Measurements from ENCODE around the gene SSH2.
"Not testable (repeated sequence)": the region's sequence is repeated elsewhere in the genome, so short reads cannot be mapped to it uniquely, and the experiment has no call there.

The SSH2 gene

DNA sequence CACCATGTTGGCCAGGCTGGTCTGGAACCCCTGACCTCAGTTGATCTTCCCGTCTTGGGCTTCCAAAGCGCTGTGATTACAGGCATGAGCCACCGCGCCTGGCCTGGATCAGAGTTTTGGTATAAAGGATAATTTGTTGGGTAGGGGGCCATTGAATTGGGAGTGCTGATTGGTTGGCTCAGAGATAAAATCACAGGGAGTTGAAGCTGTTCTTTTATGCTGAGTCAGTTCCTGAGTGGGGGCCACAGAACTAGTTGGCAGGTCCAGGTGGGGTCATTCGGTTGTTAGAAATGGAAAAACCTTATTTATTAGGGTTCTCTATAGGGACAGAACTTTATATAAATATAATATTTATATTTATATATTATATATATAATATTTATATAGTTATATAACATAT lies 147.1 kb downstream of the SSH2 start:
- DNase-seq (ENCODE audit: low read depth, low spot score) = no peak

- not testable (repeated sequence) for DNase-seq (ENCODE audit: low read depth, low spot score)
Measured at GRCh38 chr17:29779812-29780190, 150.2 kb downstream of the SSH2 start.

DNA sequence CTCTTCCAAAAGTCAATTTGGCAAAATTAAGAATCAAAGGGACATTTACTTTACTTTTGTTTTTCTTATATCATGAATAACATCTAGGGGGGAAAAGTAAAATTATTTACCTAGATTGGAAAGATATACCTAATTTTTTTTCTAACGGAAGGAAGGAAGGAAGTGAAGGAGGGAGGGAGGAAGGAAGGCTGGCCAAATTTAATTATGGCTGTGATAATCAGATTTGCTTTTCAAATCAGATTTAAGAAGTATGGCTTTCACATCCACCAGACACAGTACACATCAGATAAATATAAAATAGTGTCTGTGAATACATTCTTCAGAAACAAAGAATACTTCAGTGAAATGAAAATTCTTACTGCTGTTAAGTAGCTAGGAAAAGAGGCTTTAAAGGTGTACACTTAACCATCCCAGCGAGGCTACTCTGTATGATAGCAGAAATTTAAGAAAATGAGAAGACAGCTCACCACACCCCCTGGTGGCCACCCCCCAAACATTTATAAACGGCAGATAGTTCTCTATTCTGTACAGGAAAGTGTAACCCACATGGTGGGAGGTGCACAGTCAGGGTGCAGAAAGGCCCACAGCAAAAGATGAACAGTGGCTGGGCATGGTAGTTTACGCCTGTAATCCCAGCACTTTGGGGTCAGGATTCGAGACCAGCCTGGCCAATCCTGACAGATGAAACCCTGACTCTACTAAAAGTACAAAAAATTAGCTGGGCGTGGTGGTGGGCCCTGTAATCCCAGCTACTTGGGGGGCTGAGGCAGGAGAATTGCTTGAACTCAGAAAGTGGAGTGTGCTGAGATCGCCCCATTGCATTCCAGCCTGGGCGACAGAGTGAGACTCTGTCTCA lies 150.8 kb downstream of the SSH2 start:
- peak; percentile 50 for DNase-seq (ENCODE audit: low read depth, low spot score)

- DNase-seq (ENCODE audit: low read depth, low spot score) = no peak
Measured at GRCh38 chr17:29777663-29778062, 152.4 kb downstream of the SSH2 start.

GRCh38 chr17:29776026-29776425 lies 154.0 kb downstream of the SSH2 start:
- no peak for DNase-seq (ENCODE audit: low read depth, low spot score)

- no peak for DNase-seq (ENCODE audit: low read depth, low spot score)
Measured at GRCh38 chr17:29772981-29773380, 157.0 kb downstream of the SSH2 start.

GRCh38 chr17:29771546-29771945 lies 158.5 kb downstream of the SSH2 start:
- no peak for DNase-seq (ENCODE audit: low read depth, low spot score)

DNA sequence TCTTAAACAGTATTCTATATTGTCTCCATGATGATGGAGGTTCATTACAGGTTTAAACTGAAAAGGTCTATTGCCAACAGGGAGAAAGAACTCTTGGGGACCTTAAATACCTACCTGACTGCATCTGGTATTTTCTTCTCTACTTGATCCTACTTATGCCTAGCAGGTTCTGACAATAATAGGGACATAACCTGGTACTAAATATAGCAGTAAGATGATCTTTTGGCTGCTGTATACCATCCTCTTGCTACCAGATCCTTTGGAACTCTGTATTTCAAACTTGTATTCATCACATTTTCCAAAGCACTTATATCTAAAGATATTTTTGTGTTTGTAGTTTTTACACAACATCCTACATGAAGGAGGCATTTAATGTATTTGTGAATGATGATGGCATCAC lies 160.8 kb downstream of the SSH2 start:
- DNase-seq (ENCODE audit: low read depth, low spot score) = no peak

- no peak for DNase-seq (ENCODE audit: low read depth, low spot score)
Measured at GRCh38 chr17:29766796-29767327, 163.2 kb downstream of the SSH2 start.

GRCh38 chr17:29764748-29765147 lies 165.3 kb downstream of the SSH2 start:
- DNase-seq (ENCODE audit: low read depth, low spot score) = no peak

DNA sequence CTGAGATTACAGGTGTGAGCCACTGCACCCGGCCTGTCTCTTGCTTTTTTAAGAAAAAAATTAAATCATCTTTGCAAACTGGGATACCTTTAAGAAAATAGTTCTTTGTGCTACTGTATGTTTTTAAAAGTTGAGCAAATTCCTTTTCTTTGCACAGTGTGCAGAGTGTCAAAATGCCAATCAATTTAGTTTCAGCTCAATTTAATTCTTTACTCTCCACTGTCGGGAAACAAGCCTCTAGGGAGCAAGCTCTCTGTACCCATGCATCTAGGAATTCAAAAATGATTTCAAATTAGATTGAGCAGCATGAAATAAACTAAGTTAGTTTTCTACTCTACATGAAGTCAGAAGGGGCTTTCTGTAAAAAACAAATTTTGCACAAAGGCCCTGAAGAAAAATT lies 165.8 kb downstream of the SSH2 start:
- no peak for DNase-seq (ENCODE audit: low read depth, low spot score)

- DNase-seq (ENCODE audit: low read depth, low spot score) = no peak
Measured at GRCh38 chr17:29763273-29763672, 166.8 kb downstream of the SSH2 start.

DNA sequence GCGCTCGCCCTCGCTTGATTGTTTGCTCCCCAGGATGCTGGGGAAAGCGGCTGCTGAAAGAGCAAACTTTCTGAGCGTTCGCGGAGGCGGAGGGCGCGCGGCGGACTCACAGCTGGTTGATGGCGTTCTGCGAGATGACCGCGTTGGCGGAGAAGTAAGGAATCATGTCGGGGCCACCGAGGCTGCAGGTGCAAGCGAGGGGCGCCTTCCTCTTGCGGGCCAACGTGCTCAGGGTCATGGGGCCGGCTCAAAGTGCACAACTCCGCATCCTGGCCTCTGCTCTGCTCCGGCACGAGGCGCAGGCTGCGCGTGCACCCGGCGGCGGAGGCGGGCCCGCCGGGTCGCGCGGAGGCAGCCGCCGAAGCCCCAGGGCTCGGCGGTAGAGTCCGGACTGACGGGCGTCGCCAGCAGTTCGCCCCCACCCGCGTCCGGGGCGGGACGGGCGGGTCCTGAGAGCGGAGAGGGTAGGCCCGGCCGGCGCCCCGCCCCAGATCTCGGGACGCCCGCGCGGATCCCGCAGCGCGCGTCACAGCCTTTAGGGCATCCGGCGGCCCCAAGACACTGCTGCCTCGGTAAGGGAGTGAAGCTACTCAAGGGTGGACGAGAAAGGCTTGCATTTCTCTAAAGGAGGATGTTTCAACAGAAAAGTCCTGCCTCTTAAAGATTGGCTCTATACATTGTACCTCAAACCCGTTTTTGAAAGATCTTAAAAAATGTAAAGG lies 168.8 kb downstream of the SSH2 start:
- peak; percentile 85 for DNase-seq (ENCODE audit: low read depth, low spot score)

- DNase-seq (ENCODE audit: low read depth, low spot score) = peak; percentile 22
Measured at GRCh38 chr17:29760279-29761039, 169.6 kb downstream of the SSH2 start.

DNA sequence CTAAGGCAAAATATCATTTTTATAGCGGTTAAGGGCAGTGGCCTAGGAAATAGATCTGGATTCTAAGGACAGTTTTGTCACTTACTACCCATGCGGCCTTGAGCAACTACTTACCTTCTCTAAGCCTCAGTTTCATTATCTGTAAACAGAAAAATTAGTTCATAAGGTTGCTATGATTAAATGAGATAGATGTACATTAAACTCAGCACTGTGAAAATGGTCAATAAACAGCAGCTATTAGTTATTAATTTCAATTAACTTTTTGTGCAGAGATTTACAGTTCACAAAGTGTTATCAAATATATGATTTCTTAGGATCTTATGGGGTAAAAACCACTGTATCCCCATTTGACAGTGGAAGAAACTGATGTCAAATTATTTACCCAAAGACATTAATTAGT lies 171.8 kb downstream of the SSH2 start:
- DNase-seq (ENCODE audit: low read depth, low spot score) = no peak

GRCh38 chr17:29757788-29758187 lies 172.2 kb downstream of the SSH2 start:
- DNase-seq (ENCODE audit: low read depth, low spot score) = no peak

GRCh38 chr17:29753845-29754439 lies 176.1 kb downstream of the SSH2 start:
- no peak for DNase-seq (ENCODE audit: low read depth, low spot score)

DNA sequence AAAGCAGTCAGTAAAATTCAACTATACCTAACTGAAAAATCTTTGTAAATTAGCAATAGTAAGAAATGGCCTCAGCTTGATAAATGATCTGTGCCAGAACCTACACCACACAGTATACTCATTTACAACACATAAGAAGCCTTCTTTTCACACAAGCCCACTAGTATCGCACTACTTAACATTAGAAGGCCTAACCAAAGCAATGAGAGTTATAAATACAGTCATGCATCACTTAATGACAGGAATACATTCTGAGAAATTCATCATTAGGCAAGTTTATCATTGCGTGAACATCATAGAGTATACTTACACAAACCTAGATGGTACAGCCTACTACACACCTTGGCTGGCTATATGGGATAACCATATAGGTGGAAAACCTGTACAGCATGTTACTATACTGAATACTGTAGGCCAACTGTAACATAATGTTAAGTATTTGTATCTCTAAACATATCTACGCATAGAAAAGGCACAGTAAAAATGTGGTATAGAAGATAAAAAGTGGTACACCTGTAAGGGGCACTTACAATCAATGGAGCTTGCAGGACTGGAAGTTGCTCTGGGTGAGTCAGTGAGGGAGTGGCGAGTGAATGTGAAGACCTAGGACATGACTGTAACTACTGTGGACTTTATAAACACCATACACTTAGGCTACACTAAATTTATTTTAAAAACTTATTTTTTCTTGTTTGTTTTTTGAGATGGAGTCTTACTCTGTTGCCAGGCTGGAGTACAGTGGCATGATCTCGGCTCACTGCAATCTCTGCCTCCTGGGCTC lies 180.8 kb downstream of the SSH2 start:
- no peak for DNase-seq (ENCODE audit: low read depth, low spot score)

DNA sequence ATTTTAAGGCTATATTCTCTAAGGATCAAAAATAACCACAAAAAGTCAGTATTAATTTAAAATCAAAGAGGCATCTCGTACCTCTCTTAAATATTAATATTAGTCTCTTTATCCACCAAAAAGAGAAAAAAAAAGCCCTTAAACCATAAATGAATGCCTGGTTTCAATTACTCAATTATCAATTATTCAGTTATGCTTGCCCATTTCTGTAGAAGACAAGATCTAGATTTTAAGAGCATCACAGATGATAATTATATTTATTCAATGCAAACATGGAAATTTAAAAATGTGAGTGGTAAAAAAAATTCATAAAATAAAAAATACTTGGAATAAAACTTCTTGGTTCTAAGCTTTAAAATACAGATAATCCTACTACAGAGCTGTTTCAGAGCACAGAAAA lies 181.6 kb downstream of the SSH2 start:
- DNase-seq (ENCODE audit: low read depth, low spot score) = no peak

DNA sequence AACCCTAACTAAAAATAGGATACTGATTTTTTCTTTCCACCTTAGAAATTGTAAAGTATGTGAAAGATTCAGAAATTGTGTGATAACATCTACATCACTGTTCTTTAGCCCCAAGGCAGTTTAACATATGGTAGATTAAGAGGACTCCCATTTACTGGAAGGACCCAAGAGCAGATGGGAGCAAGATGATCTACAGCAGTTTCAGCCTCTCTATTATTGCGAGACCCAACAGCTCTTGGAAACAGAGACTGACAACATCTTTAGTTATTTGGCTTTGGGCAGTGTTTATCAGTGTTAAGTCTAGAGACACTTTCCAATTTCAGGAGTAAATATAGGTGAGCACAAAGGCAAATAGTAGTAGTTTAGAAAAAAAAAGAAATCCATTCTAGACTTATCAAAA lies 182.4 kb downstream of the SSH2 start:
- DNase-seq (ENCODE audit: low read depth, low spot score) = no peak

GRCh38 chr17:29746669-29747068 lies 183.4 kb downstream of the SSH2 start:
- DNase-seq (ENCODE audit: low read depth, low spot score) = no peak

All from ELF-1 (cell line).